Spleen (tissue), 11 donors: ENCODE data around the gene MAEA. TPM values are rescaled to one million over a fixed set of nuclear protein-coding genes. Genes with fewer than 3 reads are reported as not detected.
A peak's percentile ranks its signal among the peaks of the same experiment; 100 is the strongest.

Experiments used
- DNase-seq: peaks from one replicate; pipeline ENCODE4 v3.0.0-alpha.2; 2020
- H3K27ac ChIP-seq, 8 donors: fragments of 200-600 bp; sonication (generic) in 7 of 8; 1 replicate in 4 of 8; 2 replicates in 4 of 8; pipeline versions ENCODE4 v1.5.0 to v1.8.0; 2016 to 2021; ENCODE audit warnings: inconsistent platforms in 4 of 8, mild to moderate bottlenecking in 4 of 8, moderate library complexity in 1 of 8
- H3K27me3 ChIP-seq, 7 donors: fragments of 200-600 bp; sonication (generic) in 6 of 7; replicated peaks in 1 of 7; 1 replicate in 4 of 7; 2 replicates in 3 of 7; pipeline versions ENCODE4 v1.5.0 to v1.8.0; 2016 to 2021; ENCODE audit warnings: inconsistent platforms in 3 of 7, mild to moderate bottlenecking in 1 of 7
- H3K36me3 ChIP-seq, 6 donors: fragments of 200-600 bp; sonication (generic) in 5 of 6; 1 replicate in 4 of 6; 2 replicates in 2 of 6; pipeline versions ENCODE4 v1.5.0 to v1.8.0; 2016 to 2021; ENCODE audit warnings: inconsistent platforms in 2 of 6
- H3K4me1 ChIP-seq, 6 donors: fragments of 200-600 bp; sonication (generic) in 5 of 6; 1 replicate in 3 of 6; 2 replicates in 3 of 6; pipeline versions ENCODE4 v1.5.0 to v1.8.0; 2016 to 2021; ENCODE audit warnings: inconsistent platforms in 3 of 6
- H3K4me3 ChIP-seq, 8 donors: fragments of 200-600 bp; sonication (generic) in 7 of 8; 1 replicate in 4 of 8; 2 replicates in 4 of 8; pipeline versions ENCODE4 v1.5.0 to v1.8.0; 2016 to 2021; ENCODE audit warnings: inconsistent platforms in 4 of 8, mild to moderate bottlenecking in 4 of 8, moderate library complexity in 2 of 8
- H3K9me3 ChIP-seq, 8 donors: fragments of 200-600 bp; sonication (generic) in 7 of 8; 1 replicate in 4 of 8; 2 replicates in 4 of 8; pipeline versions ENCODE4 v1.5.0 to v1.8.0; 2016 to 2021; ENCODE audit warnings: inconsistent platforms in 4 of 8
- CTCF ChIP-seq, 11 experiments: fragments of 200-600 bp in 7 of 11; fragments of 450-650 bp in 4 of 11; sonication (generic) in 4 of 11; IDR thresholded peaks in 8 of 11; conservative IDR thresholded peaks in 3 of 11; 1 replicate in 7 of 11; 2 replicates in 4 of 11; pipeline versions ENCODE4 v1.4.0 to v1.8.0; 2016 to 2021; ENCODE audit warnings: antibody characterized with exemption in 11 of 11, inconsistent platforms in 4 of 11, mild to moderate bottlenecking in 1 of 11
- POLR2A ChIP-seq, 3 donors: fragments of 450-650 bp; IDR thresholded peaks; one replicate each; pipeline ENCODE4 v1.5.1; 2017; ENCODE audit warnings: antibody characterized with exemption in 3 of 3, mild to moderate bottlenecking in 1 of 3
- POLR2AphosphoS5 ChIP-seq, 3 donors: sonication (generic); formaldehyde crosslinking; IDR thresholded peaks; one replicate each; pipeline ENCODE4 v1.5.1; 2017; ENCODE audit warnings: antibody characterized with exemption in 3 of 3
- WGBS, 5 donors: extraction: QIAGEN DNeasy Blood & Tissue Kit in 3 of 5; methylation state at CpG; one replicate each; pipeline versions ENCODE4 v1.1.5 to v1.1.7; 2013 to 2018; 5-methylcytosine and 5-hydroxymethylcytosine counted together
- intact Hi-C: fragments of 100-400 bp; cut with DNase I; formaldehyde crosslinking; loops from one replicate; pipeline ENCODE4 v1.15.0; 2023; ENCODE audit warnings: low total_unique reads
- polyA plus RNA-seq, 3 donors: library from polyadenylated mRNA; stranded (reverse); fragments of 200-250 nt; gene quantifications; one replicate each; pipeline ENCODE4 v1.2.1, GENCODE V29; 2013
- total RNA-seq, 7 donors: library from RNA; depleted of rRNA in 3 of 7; stranded (reverse); fragments of >200 nt in 3 of 7; fragmentation: NEBNext Ultra II Directional in 4 of 7; extraction: Animal tissue kit (Norgen Biotek cat#: 25700) in 4 of 7; gene quantifications; one replicate each; pipeline versions ENCODE4 v1.1.0 to v1.2.1, GENCODE V29; 2016 to 2021
- donor health status: healthy with polysubstance abuse.
- donor health status: DM: no; HTN: no; CAD: no; lungs with moderate emphysema.
- donor health status: DM: no; HTN: no; CAD: no.
- donor health status: Bipolar disorder and iron deficiency.
- donor health status: healthy.
- donor health status: DM: no; HTN: no; CAD: no.
- donor health status: DM: yes; HTN: yes; CAD: no.

Gene MAEA
- total and polyA plus RNA-seq, 10 donors: 46.6 to 112 (median 80.1) TPM

GRCh38 chr4:1246901-1247863, 42.5 kb upstream of the MAEA start:
- H3K4me1 ChIP-seq: peaks cover 61 to 84% (median 75%) of the 10 kb centered on the region in 6 donors
- peak; percentile 85 for DNase-seq
- intact Hi-C loops: no loop called here

GRCh38 chr4:1247864-1248244, 41.8 kb upstream of the MAEA start:
- H3K27me3 ChIP-seq: no peaks in the 10 kb centered on the region
- H3K9me3 ChIP-seq: no peaks in the 10 kb centered on the region
- peak overlapping the region; percentile 93 to 99 (median 98) for H3K27ac ChIP-seq
- 0 to 1% (median 1%) methylated on average over 25 to 40 of the region's 40 CpGs for WGBS, 5 donors
- no peak for DNase-seq
- TF ChIP-seq POLR2A (IDR thresholded peaks at IDR 0.05) (no peak), CTCF (IDR thresholded peaks at IDR 0.05 in 8 of 11, conservative IDR thresholded peaks at IDR 0.05 in 3 of 11) (no peak), POLR2AphosphoS5 (IDR thresholded peaks at IDR 0.05) (no peak)
- intact Hi-C loops: loop anchor here (2.0 kb wide), 1 partner anchor 99 kb away; the partner anchor contains the start of gene UVSSA
- peaks cover 60 to 84% (median 72%) of the 10 kb centered on the region in 6 donors for H3K4me1 ChIP-seq
- peak overlapping the region; percentile 76 to 95 (median 91) for H3K4me3 ChIP-seq
- peaks cover 0 to 26% (median 0%) of the 10 kb centered on the region in 6 donors for H3K36me3 ChIP-seq

More at GRCh38 chr4:1246901-1247863, 42.5 kb upstream of the MAEA start:
- no peak for TF ChIP-seq POLR2A (IDR thresholded peaks at IDR 0.05)
- peak in 1 of 3 donors; percentile 26 for TF ChIP-seq POLR2AphosphoS5 (IDR thresholded peaks at IDR 0.05)
- no peak for TF ChIP-seq CTCF (IDR thresholded peaks at IDR 0.05 in 8 of 11, conservative IDR thresholded peaks at IDR 0.05 in 3 of 11)
- Histone ChIP-seq H3K27ac (peak overlapping the region; percentile 93 to 99 (median 98)), H3K4me3 (peak overlapping the region; percentile 76 to 95 (median 91)), H3K9me3 (no peaks in the 10 kb centered on the region), H3K27me3 (no peaks in the 10 kb centered on the region), H3K36me3 (peaks cover 0 to 28% (median 0%) of the 10 kb centered on the region in 6 donors)
- WGBS, 5 donors: 4 to 8% (median 6%) methylated on average over 13 to 47 of the region's 48 CpGs

GRCh38 chr4:1248245-1249147, 41.2 kb upstream of the MAEA start, which contains the start of gene CTBP1:
Gene CTBP1 (minus strand): TSS chr4:1249130. CDS start chr4:1241331, 7,799 bp downstream.
- peak; percentile 95 for DNase-seq
- intact Hi-C loops: loop anchor here (2.0 kb wide), 1 partner anchor 98 kb away; the partner anchor contains the start of gene UVSSA
- Histone ChIP-seq H3K4me3 (peak within 1 kb of the TSS; percentile 76 to 95 (median 91)), H3K9me3 (no peaks in the 10 kb centered on the region), H3K4me1 (peaks cover 54 to 84% (median 65%) of the 10 kb centered on the region in 6 donors), H3K36me3 (peaks cover 0 to 25% (median 0%) of the 10 kb centered on the region in 6 donors), H3K27me3 (no peaks in the 10 kb centered on the region), H3K27ac (peak within 1 kb of the TSS; percentile 95 to 99 (median 98))
- 0 to 1% (median 0%) methylated on average over 6 to 163 of the region's 163 CpGs for WGBS, 5 donors
- TF ChIP-seq POLR2A (IDR thresholded peaks at IDR 0.05): no peak
- no peak for TF ChIP-seq CTCF (IDR thresholded peaks at IDR 0.05 in 8 of 11, conservative IDR thresholded peaks at IDR 0.05 in 3 of 11)
- peak; percentile 75 to 88 (median 82) for TF ChIP-seq POLR2AphosphoS5 (IDR thresholded peaks at IDR 0.05)
